Measurements from ENCODE around the gene SFXN5. TPM values are rescaled to one million over a fixed set of nuclear protein-coding genes. Genes with fewer than 3 reads are reported as not detected.

The SFXN5 gene
- total RNA-seq, 1 experiment from 2014 or later: 25.9 TPM

GRCh38 chr2:72913486-72914205, 157.9 kb downstream of the SFXN5 start:
- CTCF ChIA-PET: interaction anchor here (1.0 to 7.4 kb wide), 8 partner anchors 11 to 299 kb away, joined by 3 to 165 read pairs (median 8); no protein-coding TSS in a partner anchor
- Mint-ChIP-seq H3K9me3 (no peaks in the 10 kb centered on the region), H3K4me3 (peak overlapping the region; percentile 41), H3K4me1 (peaks cover 28% of the 10 kb centered on the region), H3K36me3 (no peaks in the 10 kb centered on the region), H3K27me3 (ENCODE audit: low read depth) (peaks cover 84% of the 10 kb centered on the region), H3K27ac (no peak overlapping the region)
- POLR2A ChIA-PET: no interaction called here
- TF ChIP-seq HMGXB4 (CRISPR knock-in tag; IDR thresholded peaks at IDR 0.05): no peak
- TF ChIP-seq JUN (CRISPR knock-in tag; IDR thresholded peaks at IDR 0.05): no peak
- no peak for TF ChIP-seq ZNF423 (CRISPR knock-in tag; IDR thresholded peaks at IDR 0.05)
- TF ChIP-seq E2F5 (CRISPR knock-in tag; IDR thresholded peaks at IDR 0.05): no peak
- no peak for TF ChIP-seq ZNF512 (CRISPR knock-in tag; IDR thresholded peaks at IDR 0.05; ENCODE audit: borderline replicate concordance)
- no peak for ATAC-seq
- DNase-seq (ENCODE audit: low spot score): no peak

- POLR2A ChIA-PET: no interaction called here
- peaks cover 97% of the 10 kb centered on the region for H3K27me3 Mint-ChIP-seq (ENCODE audit: low read depth)
- ATAC-seq: no peak
Observed at GRCh38 chr2:72911256-72911655, 160.3 kb downstream of the SFXN5 start.

More at GRCh38 chr2:72911256-72911655, 160.3 kb downstream of the SFXN5 start:
- H3K36me3 Mint-ChIP-seq: no peaks in the 10 kb centered on the region
- no peak for DNase-seq (ENCODE audit: low spot score)
- TF ChIP-seq E2F4 (CRISPR knock-in tag; IDR thresholded peaks at IDR 0.05; ENCODE audit: borderline replicate concordance, low read depth): no peak
- no peak for TF ChIP-seq SP1 (CRISPR knock-in tag; conservative IDR thresholded peaks at IDR 0.05)
- no peak for TF ChIP-seq SMAD4 (CRISPR knock-in tag; IDR thresholded peaks at IDR 0.05)
- no peak for TF ChIP-seq HMGA2 (CRISPR knock-in tag; IDR thresholded peaks at IDR 0.05)
- TF ChIP-seq PRDM15 (CRISPR knock-in tag; IDR thresholded peaks at IDR 0.05): no peak
- no peak for TF ChIP-seq ZNF512 (CRISPR knock-in tag; IDR thresholded peaks at IDR 0.05; ENCODE audit: borderline replicate concordance)
- TF ChIP-seq KAT7 (CRISPR knock-in tag; IDR thresholded peaks at IDR 0.05; ENCODE audit: borderline replicate concordance): no peak
- no peak for TF ChIP-seq TCF7 (CRISPR knock-in tag; IDR thresholded peaks at IDR 0.05; ENCODE audit: low read depth)
- TF ChIP-seq GABPB1 (CRISPR knock-in tag; IDR thresholded peaks at IDR 0.05): no peak
- no peak for TF ChIP-seq E2F5 (CRISPR knock-in tag; IDR thresholded peaks at IDR 0.05)
- no peak for TF ChIP-seq GTF2I (CRISPR knock-in tag; conservative IDR thresholded peaks at IDR 0.05)
- no peak for TF ChIP-seq SOX15 (CRISPR knock-in tag; IDR thresholded peaks at IDR 0.05)
- no peak for TF ChIP-seq ZBTB21 (CRISPR knock-in tag; IDR thresholded peaks at IDR 0.05; ENCODE audit: borderline replicate concordance)
- H3K9me3 Mint-ChIP-seq: peaks cover 3% of the 10 kb centered on the region
- peaks cover 26% of the 10 kb centered on the region for H3K4me1 Mint-ChIP-seq
- H3K27ac Mint-ChIP-seq: no peak overlapping the region
- H3K4me3 Mint-ChIP-seq: no peak overlapping the region
- CTCF ChIA-PET: interaction anchor here (1.0 to 1.9 kb wide), 3 partner anchors 18 to 53 kb away, joined by 3 to 11 read pairs (median 4); no protein-coding TSS in a partner anchor
